CD4-positive, alpha-beta T cell (primary cell): ENCODE measurements around the gene PCCA. TPM values are rescaled to one million over a fixed set of nuclear protein-coding genes. Genes with fewer than 3 reads are reported as not detected.

Experiments used
- ATAC-seq: fragments of 200-7000 bp; cut with Tn5 transposase; one replicate; pipeline ENCODE4 v1.10.0; 2022; ENCODE audit warnings: mild to moderate bottlenecking; ENCODE audit not compliant: poor library complexity
- CTCF ChIA-PET: fragments of 350-600 bp; sonication (Branson Sonifier 250); formaldehyde crosslinking; loops from one replicate; lab custom pipeline; 2021; ENCODE audit warnings: antibody characterized with exemption, inconsistent platforms; lab: Charles Lee
- POLR2A ChIA-PET: fragments of 350-600 bp; sonication (Branson Sonifier 250); formaldehyde crosslinking; loops from one replicate; lab custom pipeline; 2021; ENCODE audit warnings: antibody characterized with exemption, inconsistent platforms; lab: Charles Lee
- DNase-seq, 14 experiments: peaks; one replicate each; pipeline ENCODE4 v3.0.0-alpha.2; 2013 to 2020; ENCODE audit warnings: mixed read lengths in 2 of 14
- H3K27ac ChIP-seq, 2 donors: one replicate each; pipeline versions ENCODE4 v1.5.1 to v1.7.0; 2013; ENCODE audit warnings: low read length in 2 of 2, low read depth in 1 of 2, mild to moderate bottlenecking in 1 of 2
- H3K27me3 ChIP-seq, 2 experiments: 1 replicate in 1 of 2; 2 replicates in 1 of 2; pipeline versions ENCODE4 v1.6.1 to v1.7.0; 2013; ENCODE audit warnings: low read length in 2 of 2, control low read depth in 1 of 2, mild to moderate bottlenecking in 1 of 2, moderate library complexity in 1 of 2; ENCODE audit not compliant: insufficient read depth in 2 of 2, control insufficient read depth in 1 of 2
- H3K36me3 ChIP-seq: one replicate; pipeline ENCODE4 v1.6.1; 2013; ENCODE audit warnings: low read length, control low read depth; ENCODE audit not compliant: insufficient read depth
- H3K4me1 ChIP-seq: one replicate; pipeline ENCODE4 v1.6.1; 2013; ENCODE audit warnings: low read length, control low read depth; ENCODE audit not compliant: insufficient read depth
- H3K4me3 ChIP-seq: one replicate; pipeline ENCODE4 v1.5.1; 2013; ENCODE audit warnings: mild to moderate bottlenecking, low read length, moderate library complexity
- H3K9me3 ChIP-seq, 2 experiments: 1 replicate in 1 of 2; 2 replicates in 1 of 2; pipeline versions ENCODE4 v1.6.1 to v1.7.0; 2013; ENCODE audit warnings: low read length in 2 of 2, mild to moderate bottlenecking in 2 of 2, control low read depth in 1 of 2, moderate library complexity in 1 of 2; ENCODE audit not compliant: control insufficient read depth in 1 of 2, insufficient read depth in 1 of 2
- H3K27ac Mint-ChIP-seq: one replicate; pipeline ENCODE4 v1.8.0; 2020; ENCODE audit warnings: mixed read lengths
- H3K27me3 Mint-ChIP-seq: one replicate; pipeline ENCODE4 v1.8.0; 2021; ENCODE audit warnings: mixed read lengths
- H3K36me3 Mint-ChIP-seq: one replicate; pipeline ENCODE4 v1.8.0; 2021; ENCODE audit warnings: low read depth, mixed read lengths
- H3K4me1 Mint-ChIP-seq: one replicate; pipeline ENCODE4 v1.8.0; 2021; ENCODE audit warnings: low read depth, mixed read lengths
- H3K4me3 Mint-ChIP-seq: one replicate; pipeline ENCODE4 v1.8.0; 2020; ENCODE audit warnings: mild to moderate bottlenecking, mixed read lengths
- H3K9me3 Mint-ChIP-seq: one replicate; pipeline ENCODE4 v1.8.0; 2020; ENCODE audit warnings: mixed read lengths
- CTCF ChIP-seq: fragments of 200-600 bp; IDR thresholded peaks from one replicate; pipeline ENCODE4 v1.8.0; 2022; ENCODE audit warnings: antibody characterized with exemption, mild to moderate bottlenecking
- intact Hi-C, 2 experiments: fragments of 100-400 bp; cut with DNase I in 1 of 2; cut with micrococcal nuclease in 1 of 2; formaldehyde crosslinking; loops; one replicate each; pipeline versions ENCODE4 v1.15.1 to v1.9.0; 2023 to 2025; cut with DNase I, micrococcal nuclease
- total RNA-seq, 174 experiments: library from RNA in 2 of 174; stranded (reverse) in 2 of 174; gene quantifications; one replicate each; pipeline ENCODE4 v1.2.3 and lab custom pipeline; 2021 to 2026

PCCA gene
- total RNA-seq, 2 experiments from 2014 or later: 4.7 to 5.2 TPM

DNA sequence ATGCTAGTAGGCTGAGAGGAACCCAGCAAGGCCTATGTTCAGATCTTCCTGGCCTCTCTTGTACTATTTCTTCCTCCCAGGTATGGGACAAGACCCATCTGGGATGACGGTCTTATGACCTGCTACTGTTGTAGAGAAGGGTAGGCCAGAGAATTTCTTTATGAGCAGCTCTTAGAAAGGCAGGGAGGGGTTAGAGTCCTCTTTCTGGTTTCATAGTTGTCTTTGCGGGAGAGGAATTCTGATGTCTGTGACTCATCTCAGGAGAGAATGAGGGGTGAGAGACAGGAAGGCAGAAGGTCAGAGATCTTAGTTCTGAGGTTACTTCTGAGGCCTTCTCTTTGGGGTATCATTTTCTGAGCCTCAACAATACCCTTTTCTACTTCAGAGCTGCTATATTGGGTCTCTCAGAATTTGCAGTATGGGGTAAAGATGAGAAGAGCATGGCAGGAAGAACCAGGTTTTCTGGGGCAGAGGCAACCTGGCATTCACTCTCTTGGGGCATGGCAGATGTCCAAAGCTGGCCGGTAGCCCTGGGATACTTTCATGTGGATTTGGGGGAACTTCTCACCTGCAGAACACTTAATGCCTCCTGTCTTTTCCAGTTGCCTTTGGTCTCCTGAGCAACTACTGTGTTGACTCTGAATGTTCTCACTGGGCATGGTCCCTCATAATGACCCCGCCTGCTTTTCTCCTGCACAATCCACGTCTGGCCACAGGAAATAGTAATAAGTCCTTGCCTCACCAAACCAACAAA is 345.3 kb downstream of the PCCA start:
- Histone ChIP-seq H3K9me3 (no peaks in the 10 kb centered on the region), H3K36me3 (no peaks in the 10 kb centered on the region), H3K27me3 (no peaks in the 10 kb centered on the region), H3K4me1 (no peaks in the 10 kb centered on the region), H3K4me3 (no peak overlapping the region), H3K27ac (no peak overlapping the region)
- peaks cover 7% of the 10 kb centered on the region for H3K9me3 Mint-ChIP-seq
- no peak overlapping the region for H3K27ac Mint-ChIP-seq
- no peak for TF ChIP-seq CTCF
- intact Hi-C loops: no loop called here
- DNase-seq: no peak
- H3K4me1 Mint-ChIP-seq: no peaks in the 10 kb centered on the region
- POLR2A ChIA-PET: no interaction called here
- peaks cover 22% of the 10 kb centered on the region for H3K36me3 Mint-ChIP-seq
- H3K27me3 Mint-ChIP-seq: no peaks in the 10 kb centered on the region
- H3K4me3 Mint-ChIP-seq: no peak overlapping the region
- ATAC-seq: no peak
- CTCF ChIA-PET: no interaction called here

GRCh38 chr13:100436099-100436498 is 347.2 kb downstream of the PCCA start:
- Mint-ChIP-seq H3K27me3 (no peaks in the 10 kb centered on the region), H3K36me3 (peaks cover 16% of the 10 kb centered on the region), H3K9me3 (peaks cover 7% of the 10 kb centered on the region), H3K27ac (no peak overlapping the region), H3K4me3 (no peak overlapping the region), H3K4me1 (no peaks in the 10 kb centered on the region)
- DNase-seq: no peak
- no peak overlapping the region for H3K27ac ChIP-seq
- POLR2A ChIA-PET: no interaction called here
- H3K9me3 ChIP-seq: no peaks in the 10 kb centered on the region
- no peaks in the 10 kb centered on the region for H3K4me1 ChIP-seq
- H3K27me3 ChIP-seq: no peaks in the 10 kb centered on the region
- no peak for TF ChIP-seq CTCF
- no peak for ATAC-seq
- intact Hi-C loops: no loop called here
- H3K36me3 ChIP-seq: no peaks in the 10 kb centered on the region
- CTCF ChIA-PET: no interaction called here
- no peak overlapping the region for H3K4me3 ChIP-seq

- Histone ChIP-seq H3K4me3 (no peak overlapping the region), H3K27me3 (no peaks in the 10 kb centered on the region), H3K27ac (no peak overlapping the region), H3K36me3 (no peaks in the 10 kb centered on the region), H3K9me3 (no peaks in the 10 kb centered on the region), H3K4me1 (no peaks in the 10 kb centered on the region)
- peaks cover under 1% of the 10 kb centered on the region for H3K9me3 Mint-ChIP-seq
- ATAC-seq (no peak), DNase-seq (no peak)
- no peaks in the 10 kb centered on the region for H3K4me1 Mint-ChIP-seq
- TF ChIP-seq CTCF: no peak
- ChIA-PET POLR2A (no interaction called here), CTCF (no interaction called here)
- no peaks in the 10 kb centered on the region for H3K27me3 Mint-ChIP-seq
- intact Hi-C loops: no loop called here
- H3K27ac Mint-ChIP-seq: no peak overlapping the region
- H3K36me3 Mint-ChIP-seq: peaks cover 3% of the 10 kb centered on the region
- no peak overlapping the region for H3K4me3 Mint-ChIP-seq
These were observed 349.3 kb downstream of the PCCA start for GRCh38 chr13:100438059-100438788.
